ENCODE data around the gene PSG5.
A peak's percentile ranks its signal among the peaks of the same experiment; 100 is the strongest.
"Not testable (repeated sequence)": the region's sequence is repeated elsewhere in the genome, so short reads cannot be mapped to it uniquely, and the experiment has no call there.

PSG5 gene

DNA sequence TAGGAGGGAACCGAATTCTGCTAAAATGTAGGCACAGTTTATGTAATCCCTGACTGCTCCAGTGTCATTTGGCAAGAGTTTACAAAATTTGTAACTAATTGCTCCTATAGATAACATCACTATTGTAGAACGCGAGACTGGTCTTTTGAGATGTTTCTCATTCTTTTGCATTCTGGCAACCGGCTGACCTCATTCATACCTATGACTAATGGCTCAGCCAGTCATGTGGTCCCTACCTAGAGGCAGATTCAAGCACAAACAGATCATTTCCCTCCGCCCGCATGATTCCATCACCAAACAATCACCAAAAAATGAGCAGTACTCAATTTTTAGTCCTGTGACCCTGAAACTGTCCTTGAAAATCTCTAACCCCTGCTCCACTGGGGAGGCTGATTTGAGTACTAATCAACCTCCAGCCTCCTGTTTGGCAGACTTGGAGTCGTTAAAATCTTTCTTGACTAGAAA lies 15.0 kb upstream of the PSG5 start:
- DNase-seq (ENCODE audit: low spot score); in situ Hi-C loops (cut with MboI; ENCODE audit: low sequenced_read_pairs, unreplicated experiment): not testable (repeated sequence)

DNA sequence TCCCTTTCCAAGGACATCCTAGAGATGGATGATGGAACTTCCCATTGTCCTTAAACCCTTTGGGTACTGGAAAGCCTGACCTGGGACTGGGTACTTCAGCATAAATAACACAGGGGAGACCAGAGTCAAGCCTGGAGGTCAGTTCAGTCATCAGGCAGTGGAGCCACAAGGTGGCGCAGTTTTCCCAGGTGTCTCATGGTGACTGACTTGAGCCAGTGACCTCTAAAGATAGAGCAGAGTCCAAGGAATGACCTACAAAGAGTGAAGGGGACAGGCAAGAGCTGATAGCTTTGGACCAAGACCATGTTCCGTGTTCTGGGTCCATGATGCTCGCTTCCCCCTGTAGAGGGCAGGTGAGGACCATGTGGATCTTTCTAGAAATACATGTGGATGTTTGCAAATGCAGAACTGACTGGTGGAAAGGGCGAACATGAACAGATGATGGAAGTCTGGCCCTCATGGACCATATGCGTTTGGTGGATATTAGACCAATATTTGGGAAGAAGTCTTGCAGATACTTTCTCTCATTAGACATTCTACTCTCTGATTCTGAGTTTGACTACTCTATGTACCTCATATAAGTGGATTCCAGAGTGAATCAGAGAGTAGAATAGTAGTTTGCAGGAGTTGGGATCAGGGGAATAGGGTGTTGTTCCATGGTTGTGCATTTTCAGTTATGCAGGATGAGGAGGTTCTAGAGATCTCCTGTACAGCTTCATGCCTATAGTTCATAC lies 12.5 kb upstream of the PSG5 start:
- in situ Hi-C loops (cut with MboI; ENCODE audit: low sequenced_read_pairs, unreplicated experiment); DNase-seq (ENCODE audit: low spot score): not testable (repeated sequence)

DNA sequence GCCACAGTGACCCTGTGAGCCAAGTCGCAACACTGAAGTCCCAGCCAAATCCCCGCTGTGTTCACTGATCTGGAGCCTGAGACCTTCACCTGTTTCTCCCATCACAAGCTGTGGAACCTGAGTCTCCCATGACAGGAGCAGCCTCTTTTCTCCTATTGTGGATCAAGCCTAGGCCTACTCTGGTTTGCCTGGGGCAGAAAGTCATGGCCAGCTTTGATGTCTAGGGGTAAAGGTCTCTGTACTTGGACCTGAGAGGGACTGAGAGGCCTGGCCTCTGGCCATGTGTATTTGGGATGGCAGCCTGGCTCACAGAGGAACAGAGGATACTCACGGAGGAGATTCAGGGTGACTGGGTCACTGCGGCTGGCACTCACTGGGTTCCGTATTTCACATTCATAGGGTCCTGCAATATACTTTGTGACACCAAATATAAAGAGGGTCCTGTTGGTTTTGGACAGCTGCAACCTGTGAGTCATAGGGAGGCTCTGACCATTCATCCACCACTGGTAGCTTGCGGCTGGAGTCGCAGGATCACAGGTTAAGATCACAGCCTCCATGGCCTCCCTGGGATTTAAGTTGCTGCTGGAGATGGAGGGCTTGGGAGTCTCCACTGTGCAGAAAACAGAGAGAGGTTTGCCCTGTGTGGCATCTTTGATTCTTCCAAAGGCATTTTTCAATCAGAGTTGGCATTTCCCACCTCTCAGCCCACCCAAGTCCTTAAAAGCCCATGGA lies 11.5 kb upstream of the PSG5 start:
- DNase-seq (ENCODE audit: low spot score); in situ Hi-C loops (cut with MboI; ENCODE audit: low sequenced_read_pairs, unreplicated experiment): not testable (repeated sequence)

DNA sequence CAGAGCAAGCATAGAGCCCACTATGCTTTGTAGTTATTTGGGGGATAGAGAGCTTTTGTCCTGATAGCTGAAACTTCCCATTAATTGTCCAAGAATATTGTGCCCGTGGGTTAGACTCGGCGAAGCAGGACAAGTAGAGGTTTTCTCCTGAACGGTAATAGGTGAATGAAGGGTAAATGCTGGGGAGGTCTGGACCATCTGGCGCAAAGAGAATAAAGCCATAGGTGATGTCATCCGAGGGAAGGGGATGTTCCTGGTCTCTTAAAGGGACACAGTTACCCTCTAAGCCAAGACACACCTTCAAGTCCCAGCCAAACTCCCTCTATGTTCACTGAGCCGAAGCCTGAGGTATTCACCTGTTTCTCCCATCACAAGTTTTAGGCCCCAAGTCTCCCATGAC lies 8.1 kb upstream of the PSG5 start:
- in situ Hi-C loops (cut with MboI; ENCODE audit: low sequenced_read_pairs, unreplicated experiment); DNase-seq (ENCODE audit: low spot score): not testable (repeated sequence)

DNA sequence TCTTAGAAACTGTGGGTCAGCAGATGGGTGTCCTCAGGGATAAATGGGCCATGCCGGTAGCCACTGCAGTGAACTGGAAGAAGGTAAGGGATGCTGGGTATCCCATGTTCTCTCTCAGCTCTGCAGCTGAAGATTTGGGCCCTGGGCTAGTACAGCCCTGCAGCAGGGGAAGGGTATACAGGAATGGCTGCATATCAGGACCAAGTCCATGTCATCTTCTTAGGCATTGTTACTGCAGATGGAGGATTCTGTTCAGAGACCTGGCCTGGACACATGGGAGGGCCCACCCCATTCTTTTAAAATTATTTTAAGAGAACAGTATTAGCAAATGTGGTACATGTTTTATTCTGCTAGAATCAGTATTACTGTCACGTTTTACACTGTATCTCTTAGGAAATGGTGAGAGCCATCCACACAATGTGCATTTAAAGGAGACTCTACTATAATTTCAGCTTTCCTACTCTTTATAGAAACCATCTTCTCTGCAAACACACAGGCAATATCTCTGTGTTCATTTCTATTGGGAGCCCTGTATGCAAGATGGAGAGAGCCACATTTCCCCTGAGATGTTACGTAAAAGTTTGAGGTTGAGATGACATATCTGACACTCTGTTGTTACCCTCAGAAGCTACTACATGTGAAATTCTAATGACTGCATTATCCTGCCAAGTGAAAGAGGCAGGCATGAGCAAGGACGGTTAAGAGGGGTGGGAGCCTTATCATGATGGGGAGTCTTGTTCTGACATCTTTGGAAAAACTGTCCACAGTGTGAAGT lies 6.2 kb upstream of the PSG5 start:
- DNase-seq (ENCODE audit: low spot score); in situ Hi-C loops (cut with MboI; ENCODE audit: low sequenced_read_pairs, unreplicated experiment): not testable (repeated sequence)

DNA sequence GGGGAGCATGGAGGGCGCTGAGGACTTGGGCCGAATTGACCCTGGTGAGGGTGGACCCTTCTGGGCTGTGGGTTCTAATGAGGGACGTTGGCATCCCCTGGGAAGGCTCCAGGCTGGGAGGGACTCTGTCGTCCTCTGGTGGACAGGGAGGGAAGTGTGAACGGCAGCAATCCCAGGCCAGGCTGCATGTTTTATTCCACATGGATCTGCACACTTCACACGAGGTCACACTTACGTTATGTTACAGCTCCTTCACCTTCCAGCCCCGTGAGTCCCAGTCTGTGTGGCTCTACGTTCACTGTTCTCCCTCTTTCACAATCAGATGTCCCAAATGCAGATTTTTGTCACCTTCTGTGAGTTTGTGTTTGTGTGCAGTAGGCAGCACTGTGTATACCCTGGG lies 1.8 kb upstream of the PSG5 start:
- in situ Hi-C loops (cut with MboI; ENCODE audit: low sequenced_read_pairs, unreplicated experiment); DNase-seq (ENCODE audit: low spot score): not testable (repeated sequence)
- TF ChIP-seq, protein P1, sequence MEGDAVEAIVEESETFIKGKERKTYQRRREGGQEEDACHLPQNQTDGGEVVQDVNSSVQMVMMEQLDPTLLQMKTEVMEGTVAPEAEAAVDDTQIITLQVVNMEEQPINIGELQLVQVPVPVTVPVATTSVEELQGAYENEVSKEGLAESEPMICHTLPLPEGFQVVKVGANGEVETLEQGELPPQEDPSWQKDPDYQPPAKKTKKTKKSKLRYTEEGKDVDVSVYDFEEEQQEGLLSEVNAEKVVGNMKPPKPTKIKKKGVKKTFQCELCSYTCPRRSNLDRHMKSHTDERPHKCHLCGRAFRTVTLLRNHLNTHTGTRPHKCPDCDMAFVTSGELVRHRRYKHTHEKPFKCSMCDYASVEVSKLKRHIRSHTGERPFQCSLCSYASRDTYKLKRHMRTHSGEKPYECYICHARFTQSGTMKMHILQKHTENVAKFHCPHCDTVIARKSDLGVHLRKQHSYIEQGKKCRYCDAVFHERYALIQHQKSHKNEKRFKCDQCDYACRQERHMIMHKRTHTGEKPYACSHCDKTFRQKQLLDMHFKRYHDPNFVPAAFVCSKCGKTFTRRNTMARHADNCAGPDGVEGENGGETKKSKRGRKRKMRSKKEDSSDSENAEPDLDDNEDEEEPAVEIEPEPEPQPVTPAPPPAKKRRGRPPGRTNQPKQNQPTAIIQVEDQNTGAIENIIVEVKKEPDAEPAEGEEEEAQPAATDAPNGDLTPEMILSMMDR (IDR thresholded peaks at IDR 0.05; ENCODE audit: borderline replicate concordance, control extremely low read depth, extremely low read depth, insufficient read depth, missing control alignments) = peak; percentile 8

DNA sequence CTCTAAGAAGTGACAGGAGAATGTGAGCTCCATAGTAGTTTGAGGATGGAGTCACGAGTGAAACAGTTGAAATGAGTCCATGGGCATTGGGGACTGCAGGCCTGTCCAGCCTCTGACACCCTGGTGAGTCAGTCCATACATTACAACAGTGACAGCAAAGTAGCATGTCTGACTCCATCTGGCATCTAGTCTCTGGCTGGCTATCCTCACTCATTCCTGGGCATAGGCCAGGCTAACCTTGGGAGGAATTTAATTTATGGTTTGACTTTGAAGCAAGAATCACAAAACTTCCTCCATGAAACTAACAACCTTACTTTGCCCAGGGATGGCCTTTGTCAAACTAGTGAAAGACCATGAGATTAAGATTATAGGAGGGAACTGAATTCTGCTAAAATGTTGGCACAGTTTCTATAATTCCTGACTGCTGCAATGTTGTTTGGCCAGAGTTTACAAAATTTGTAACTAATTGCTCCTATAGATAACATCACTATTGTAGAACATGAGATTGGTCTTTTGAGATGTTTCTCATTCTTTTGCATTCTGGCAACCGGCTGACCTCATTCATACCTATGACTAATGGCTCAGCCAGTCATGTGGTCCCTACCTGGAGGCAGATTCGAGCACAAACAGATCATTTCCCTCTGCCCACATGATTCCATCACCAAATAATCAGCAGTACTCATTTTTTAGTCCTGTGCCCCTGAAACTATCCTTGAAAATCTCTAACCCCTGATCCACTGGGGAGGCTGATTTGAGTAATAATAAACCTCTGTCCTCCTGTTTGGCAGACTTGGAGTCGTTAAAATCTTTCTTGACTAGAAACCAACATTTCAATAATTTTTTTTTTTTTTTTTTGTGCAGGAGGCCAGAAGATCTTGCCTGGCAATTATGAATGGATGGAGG lies 4.2 kb downstream of the PSG5 start:
- in situ Hi-C loops (cut with MboI; ENCODE audit: low sequenced_read_pairs, unreplicated experiment); DNase-seq (ENCODE audit: low spot score): not testable (repeated sequence)

DNA sequence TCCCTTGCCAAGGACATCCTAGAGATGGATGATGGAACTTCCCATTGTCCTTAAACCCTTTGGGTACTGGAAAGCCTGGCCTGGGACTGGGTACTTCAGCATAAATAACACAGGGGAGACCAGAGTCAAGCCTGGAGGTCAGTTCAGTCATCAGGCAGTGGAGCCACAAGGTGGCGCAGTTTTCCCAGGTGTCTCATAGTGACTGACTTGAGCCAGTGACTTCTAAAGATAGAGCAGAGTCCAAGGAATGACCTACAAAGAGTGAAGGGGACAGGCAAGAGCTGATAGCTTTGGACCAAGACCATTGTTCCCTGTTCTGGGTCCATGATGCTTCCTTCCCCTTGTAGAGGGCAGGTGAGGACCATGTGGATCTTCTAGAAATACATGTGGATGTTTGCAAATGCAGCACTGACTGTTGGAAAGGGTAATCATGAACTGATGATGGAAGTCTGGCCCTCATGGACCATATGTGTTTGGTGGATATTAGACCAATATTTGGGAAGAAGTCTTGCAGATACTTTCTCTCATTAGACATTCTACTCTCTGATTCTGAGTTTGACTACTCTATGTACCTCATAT lies 6.7 kb downstream of the PSG5 start:
- DNase-seq (ENCODE audit: low spot score); in situ Hi-C loops (cut with MboI; ENCODE audit: low sequenced_read_pairs, unreplicated experiment): not testable (repeated sequence)

DNA sequence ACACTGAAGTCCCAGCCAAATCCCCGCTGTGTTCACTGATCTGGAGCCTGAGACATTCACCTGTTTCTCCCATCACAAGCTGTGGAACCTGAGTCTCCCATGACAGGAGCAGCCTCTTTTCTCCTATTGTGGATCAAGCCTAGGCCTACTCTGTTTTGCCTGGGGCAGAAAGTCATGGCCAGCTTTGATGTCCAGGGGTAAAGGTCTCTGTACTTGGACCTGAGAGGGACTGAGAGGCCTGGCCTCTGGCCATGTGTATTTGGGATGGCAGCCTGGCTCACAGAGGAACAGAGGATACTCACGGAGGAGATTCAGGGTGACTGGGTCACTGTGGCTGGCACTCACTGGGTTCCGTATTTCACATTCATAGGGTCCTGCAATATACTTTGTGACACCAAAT lies 7.8 kb downstream of the PSG5 start:
- in situ Hi-C loops (cut with MboI; ENCODE audit: low sequenced_read_pairs, unreplicated experiment); DNase-seq (ENCODE audit: low spot score): not testable (repeated sequence)

DNA sequence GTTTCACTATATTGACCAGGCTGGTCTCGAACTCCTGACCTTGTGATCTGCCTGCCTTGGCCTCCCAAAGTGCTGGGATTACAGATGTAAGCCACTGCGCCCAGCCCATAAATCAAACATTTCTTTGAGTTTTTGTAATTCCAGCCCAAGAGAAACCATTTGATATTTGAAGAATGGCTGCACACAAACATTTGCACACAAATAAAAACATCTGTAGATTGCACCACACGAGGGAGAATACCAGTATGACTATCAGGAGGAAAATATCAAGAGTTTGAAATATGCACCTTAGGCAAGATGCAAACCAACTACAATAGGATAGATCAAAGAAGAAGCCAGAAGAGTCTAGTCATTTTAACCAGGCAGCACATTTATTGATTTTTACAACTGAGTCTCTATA lies 20.4 kb downstream of the PSG5 start:
- DNase-seq (ENCODE audit: low spot score); in situ Hi-C loops (cut with MboI; ENCODE audit: low sequenced_read_pairs, unreplicated experiment): not testable (repeated sequence)

DNA sequence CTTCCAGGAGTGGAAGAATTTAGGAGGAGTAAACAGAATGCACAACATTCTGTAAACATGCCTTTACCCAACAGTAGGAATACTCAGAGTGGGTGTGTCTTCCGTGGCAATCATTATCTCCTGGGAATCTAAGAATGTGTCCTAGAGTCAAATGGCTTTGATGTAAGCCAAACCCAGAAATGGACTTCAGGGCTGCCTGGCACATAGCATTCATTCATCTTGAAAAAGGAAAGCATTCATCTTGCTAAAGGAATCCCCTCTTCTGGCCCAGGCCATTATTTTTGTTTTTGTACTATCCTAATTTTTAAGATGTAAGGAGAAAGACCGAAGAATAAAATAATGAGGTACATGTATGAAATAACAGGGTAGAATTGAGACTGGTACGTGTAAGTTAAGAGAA lies 23.2 kb downstream of the PSG5 start:
- DNase-seq (ENCODE audit: low spot score); in situ Hi-C loops (cut with MboI; ENCODE audit: low sequenced_read_pairs, unreplicated experiment): not testable (repeated sequence)

DNA sequence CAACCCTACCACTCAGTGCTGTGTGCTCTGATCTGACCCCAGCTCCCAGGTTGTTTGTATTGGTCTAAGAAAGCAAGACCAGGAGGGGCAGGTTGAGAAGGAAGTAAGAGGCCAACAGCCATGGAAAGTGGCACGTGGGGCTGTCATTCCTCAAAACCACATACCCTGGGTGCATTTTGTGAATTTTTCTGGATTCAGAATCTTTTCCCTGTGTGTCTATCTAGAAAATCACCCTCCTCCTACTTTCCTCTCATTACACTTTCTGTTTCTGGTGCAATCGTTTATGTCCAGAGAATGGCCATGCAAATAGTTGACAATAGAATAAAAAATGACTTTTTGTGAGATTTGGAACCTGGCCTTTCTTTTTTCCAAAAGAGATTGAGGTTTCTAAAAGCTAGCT lies 24.1 kb downstream of the PSG5 start:
- DNase-seq (ENCODE audit: low spot score); in situ Hi-C loops (cut with MboI; ENCODE audit: low sequenced_read_pairs, unreplicated experiment): not testable (repeated sequence)

Data from GM13976 (cell line).